Ureter (tissue), 1 donor: ENCODE results near the gene NFE2L2. TPM values are rescaled to one million over a fixed set of nuclear protein-coding genes. Genes with fewer than 3 reads are reported as not detected.
"Not testable (repeated sequence)": the region's sequence is repeated elsewhere in the genome, so short reads cannot be mapped to it uniquely, and the experiment has no call there.

Source experiments
- DNase-seq: peaks from one replicate; pipeline ENCODE4 v3.0.0-alpha.2; 2020; ENCODE audit warnings: low spot score
- total RNA-seq: library from RNA; stranded (reverse); gene quantifications from one replicate; pipeline ENCODE4 v1.2.4, GENCODE V29; 2023
- donor health status: DM: yes; HTN: yes; CAD: no.

The NFE2L2 gene
- total RNA-seq, 1 donor from 2014 or later = 190 TPM

- DNase-seq = no peak
Observed at GRCh38 chr2:177281400-177282180, 17.1 kb upstream of the NFE2L2 start.

DNA sequence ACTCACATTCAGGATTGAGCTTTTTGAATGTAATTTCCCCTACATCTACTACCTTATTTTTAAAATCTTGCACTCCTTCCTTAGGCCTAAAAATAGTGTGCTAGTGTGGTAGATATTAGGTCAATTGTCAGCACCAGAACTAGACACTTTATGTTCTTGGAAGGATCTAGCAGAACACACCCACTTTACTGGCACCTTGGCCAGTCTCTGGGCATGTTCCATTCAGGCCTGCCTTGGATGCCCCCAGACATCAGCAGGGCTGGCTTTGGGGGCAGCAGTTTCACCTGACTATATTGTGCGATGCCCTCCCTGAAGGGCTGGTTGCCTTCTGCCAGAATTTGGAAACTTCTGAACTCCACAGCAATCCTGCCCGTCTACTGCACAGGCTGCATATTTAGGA, 15.3 kb upstream of the NFE2L2 start:
- DNase-seq = no peak

DNA sequence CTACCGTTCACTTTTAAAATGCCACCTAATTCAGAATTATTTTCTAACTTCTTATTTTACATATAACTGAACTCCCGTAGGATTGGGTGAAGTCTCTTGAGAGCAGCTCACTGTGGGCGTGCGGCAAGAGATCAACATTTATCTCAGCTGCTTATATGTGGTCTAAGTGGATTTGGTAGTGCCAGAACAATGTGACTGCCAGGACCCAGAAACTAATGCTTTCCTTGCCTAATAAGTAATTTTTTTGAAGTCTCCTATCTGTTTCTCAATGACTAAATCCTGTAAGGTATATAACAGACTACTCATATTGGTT, 11.2 kb upstream of the NFE2L2 start:
- DNase-seq = no peak

GRCh38 chr2:177275040-177275742, 10.7 kb upstream of the NFE2L2 start:
- no peak for DNase-seq

DNA sequence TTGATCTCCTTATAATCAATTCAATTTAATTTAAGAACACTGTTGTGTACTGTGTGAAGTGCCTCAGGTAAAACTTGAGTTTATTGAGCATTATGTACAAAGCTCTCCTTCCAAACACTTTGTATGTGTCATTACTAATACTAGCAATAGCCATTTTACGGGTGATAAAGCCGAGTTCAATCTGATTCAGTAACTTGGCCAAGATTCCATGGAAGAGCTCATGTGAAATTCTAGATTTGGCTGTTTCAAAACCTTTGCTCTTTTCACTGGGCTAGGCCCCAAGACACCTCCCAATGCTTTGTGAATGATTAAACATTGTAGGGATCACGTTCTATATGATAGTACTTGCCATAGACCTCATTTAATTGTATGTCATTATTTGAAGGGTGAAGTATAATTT, 8.9 kb upstream of the NFE2L2 start:
- DNase-seq = no peak

GRCh38 chr2:177272765-177273164, 8.2 kb upstream of the NFE2L2 start:
- DNase-seq = no peak

DNA sequence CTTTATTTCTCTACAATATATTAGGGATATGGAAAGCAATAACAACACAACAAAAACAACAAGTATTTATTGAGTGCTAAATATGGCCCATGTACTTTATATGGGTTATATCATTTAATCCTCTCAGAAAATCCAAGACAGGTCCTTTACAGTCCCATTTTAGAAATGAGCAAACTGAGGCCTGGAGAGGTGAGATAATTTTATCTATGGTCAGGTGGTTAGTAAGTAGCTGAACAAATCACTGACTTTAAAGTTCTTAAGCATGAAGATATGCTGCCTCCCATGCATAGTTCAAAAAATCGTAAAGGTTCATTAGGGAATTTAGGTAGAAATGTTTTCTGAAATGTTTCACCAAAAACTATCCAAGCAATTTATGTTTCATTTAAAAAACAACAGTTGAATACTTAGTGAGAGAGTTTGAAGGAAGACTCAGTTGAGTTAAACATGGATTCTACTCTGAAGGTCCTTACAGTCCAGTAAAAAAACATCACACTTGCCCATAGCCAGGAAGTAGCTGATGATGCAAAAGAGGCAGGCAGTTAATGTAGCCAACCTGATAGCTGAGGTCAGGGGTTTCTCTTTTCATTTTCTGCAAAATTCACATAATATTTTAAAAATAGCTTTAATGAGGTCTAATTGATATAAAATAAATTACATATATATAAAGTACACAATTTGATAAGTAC, 7.6 kb upstream of the NFE2L2 start:
- DNase-seq = no peak

GRCh38 chr2:177270531-177270930, 6.0 kb upstream of the NFE2L2 start:
- no peak for DNase-seq

DNA sequence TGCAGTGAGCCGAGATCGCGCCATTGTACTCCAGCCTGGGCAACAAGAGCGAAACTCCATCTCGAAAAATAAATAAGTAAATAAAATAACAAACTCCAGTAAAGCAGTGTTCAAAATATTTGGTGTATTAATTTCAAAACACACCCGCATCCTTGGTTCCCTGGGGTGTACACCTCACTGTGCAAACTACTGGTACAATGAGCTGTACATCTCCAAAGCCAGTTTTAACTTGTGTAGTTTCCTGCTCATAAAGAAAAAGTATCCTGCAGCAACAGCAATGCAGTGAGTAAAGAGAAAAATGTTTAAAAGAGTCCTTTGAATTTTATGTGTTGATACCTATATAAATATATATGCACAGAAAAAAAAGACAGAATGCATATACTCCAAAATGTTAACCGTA, 4.4 kb upstream of the NFE2L2 start:
- no peak for DNase-seq

GRCh38 chr2:177268187-177268871, 3.8 kb upstream of the NFE2L2 start:
- no peak for DNase-seq

GRCh38 chr2:177266955-177267354, 2.4 kb upstream of the NFE2L2 start:
- not testable (repeated sequence) for DNase-seq

- no peak for DNase-seq
Observed at GRCh38 chr2:177265824-177266817, 1.6 kb upstream of the NFE2L2 start.

GRCh38 chr2:177264209-177264692, 276 bp downstream of the NFE2L2 start:
- no peak for DNase-seq

GRCh38 chr2:177263451-177264208, 897 bp downstream of the NFE2L2 start:
- peak; percentile 99 for DNase-seq

DNA sequence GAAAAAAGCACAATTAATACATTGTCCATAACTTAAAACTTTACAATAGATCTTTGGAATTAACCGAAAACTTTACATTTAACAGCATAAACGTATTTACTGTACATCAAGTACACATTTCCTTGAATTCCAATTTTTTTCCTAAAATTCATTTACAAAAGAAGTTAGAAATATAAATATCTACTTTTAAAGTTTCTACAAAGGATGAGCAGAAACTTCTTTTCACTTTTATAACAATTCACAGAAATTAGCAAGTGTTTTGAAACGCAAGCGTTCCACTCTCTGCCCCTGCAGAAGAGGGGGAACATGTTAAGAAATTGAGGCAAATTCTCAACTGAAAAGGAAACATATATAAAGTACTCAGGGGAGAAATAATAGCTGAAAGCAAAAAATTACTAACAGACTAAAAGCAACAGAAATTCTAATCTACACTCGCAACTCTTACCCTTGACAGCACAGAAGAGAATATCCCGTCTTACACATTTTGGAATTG, 1.5 kb downstream of the NFE2L2 start:
- no peak for DNase-seq

GRCh38 chr2:177262092-177262491, 2.4 kb downstream of the NFE2L2 start:
- no peak for DNase-seq

DNA sequence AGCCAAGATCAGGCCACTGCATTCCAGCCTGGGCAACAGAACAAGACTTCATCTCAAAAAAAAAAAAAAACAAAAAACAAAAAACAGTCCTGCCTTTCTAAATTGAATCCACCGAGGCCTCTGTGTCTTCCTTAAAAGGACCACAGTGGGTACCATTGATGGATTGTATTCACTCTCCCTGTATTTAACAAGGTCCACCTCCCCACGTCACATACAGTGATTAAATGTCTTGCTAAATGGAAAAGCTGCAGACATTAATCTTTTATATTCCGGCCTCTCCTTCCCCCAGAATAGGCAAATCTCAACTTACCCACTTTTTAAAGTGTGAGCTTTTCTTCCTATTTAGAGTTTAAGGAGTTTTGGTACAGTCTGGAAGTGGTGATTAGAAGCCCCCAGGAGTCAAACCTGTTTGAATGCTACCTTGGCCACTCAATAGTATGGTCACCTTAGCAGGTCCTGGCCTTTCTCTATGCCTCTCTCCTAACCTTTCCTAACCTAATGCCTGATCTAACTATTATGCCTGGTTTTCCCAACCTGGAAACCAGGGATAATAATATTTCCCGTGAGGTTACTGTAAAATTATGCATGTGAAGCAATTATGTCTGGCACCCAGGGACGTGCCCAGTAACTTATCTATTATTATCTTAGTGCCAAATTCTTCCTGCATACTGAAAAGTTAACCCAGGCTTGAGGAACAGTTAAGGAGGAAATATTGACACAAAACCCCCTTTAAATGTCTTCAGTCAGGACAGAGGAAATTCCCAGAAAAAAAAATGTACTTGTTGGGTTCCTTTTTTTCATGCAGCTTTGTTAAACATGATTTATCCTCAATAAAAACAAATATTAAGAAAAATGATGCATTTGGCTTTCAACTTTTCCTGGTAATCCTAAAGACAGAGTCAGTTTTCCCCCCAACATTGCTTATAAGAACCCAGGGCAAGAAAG, 3.1 kb downstream of the NFE2L2 start:
- DNase-seq = no peak

GRCh38 chr2:177260379-177260778, 4.1 kb downstream of the NFE2L2 start:
- no peak for DNase-seq

GRCh38 chr2:177258059-177258458, 6.5 kb downstream of the NFE2L2 start:
- no peak for DNase-seq
